M059J (cell line): ENCODE results near the gene ERVW-1. TPM values are rescaled to one million over a fixed set of nuclear protein-coding genes. Genes with fewer than 3 reads are reported as not detected.

Experiments
- DNase-seq: peaks from one replicate; pipeline ENCODE4 v3.0.0-alpha.2; 2012; ENCODE audit warnings: low read depth
- total RNA-seq: library from RNA; depleted of rRNA; stranded (reverse); fragments of >200 nt; shearing (Covaris generic); gene quantifications from 2 replicates; pipeline ENCODE4 v1.2.3, GENCODE V29; 2014; rRNA removed

The ERVW-1 gene
- total RNA-seq, 1 experiment from 2014 or later = 0.02 TPM

- DNase-seq = no peak
Measured at GRCh38 chr7:92423710-92424131, 54.0 kb downstream of the ERVW-1 start.

- no peak for DNase-seq
Measured at GRCh38 chr7:92422926-92423325, 54.8 kb downstream of the ERVW-1 start.

- peak; percentile 8 for DNase-seq
Measured at GRCh38 chr7:92421676-92422435, 55.9 kb downstream of the ERVW-1 start.

Other genes with a start within 250 kb of the ERVW-1 start
- 23.2 and 33.2 TPM in 2 replicates for gene KRIT1, start 232.0 kb downstream of the ERVW-1 start, total RNA-seq
- gene ANKIB1, start 232.0 kb downstream of the ERVW-1 start, total RNA-seq = 39.7 and 56.9 TPM in 2 replicates
- 15.3 and 24.5 TPM in 2 replicates for gene GATAD1, start 30.5 kb downstream of the ERVW-1 start, total RNA-seq
- 11.0 and 11.2 TPM in 2 replicates for gene PEX1, start 50.6 kb upstream of the ERVW-1 start, total RNA-seq
- gene RBM48, start 50.8 kb upstream of the ERVW-1 start, total RNA-seq = 12.8 and 15.8 TPM in 2 replicates
- 14.1 and 20.5 TPM in 2 replicates for gene FAM133B, start 112.4 kb upstream of the ERVW-1 start, total RNA-seq